SK-N-DZ (cell line): ENCODE data around the gene TAS2R4. TPM values are rescaled to one million over a fixed set of nuclear protein-coding genes. Genes with fewer than 3 reads are reported as not detected.
"Not testable (repeated sequence)": the region's sequence is repeated elsewhere in the genome, so short reads cannot be mapped to it uniquely, and the experiment has no call there.

Experiments used
- DNase-seq: peaks from one replicate; pipeline ENCODE4 v3.0.0-alpha.2; 2015; ENCODE audit warnings: low spot score
- polyA plus RNA-seq, 2 experiments: library from polyadenylated mRNA; depleted of rRNA; stranded (reverse); fragments of >200 nt; gene quantifications; 2 replicates each; pipeline ENCODE4 v1.2.3, GENCODE V29; 2014

The TAS2R4 gene, protein sequence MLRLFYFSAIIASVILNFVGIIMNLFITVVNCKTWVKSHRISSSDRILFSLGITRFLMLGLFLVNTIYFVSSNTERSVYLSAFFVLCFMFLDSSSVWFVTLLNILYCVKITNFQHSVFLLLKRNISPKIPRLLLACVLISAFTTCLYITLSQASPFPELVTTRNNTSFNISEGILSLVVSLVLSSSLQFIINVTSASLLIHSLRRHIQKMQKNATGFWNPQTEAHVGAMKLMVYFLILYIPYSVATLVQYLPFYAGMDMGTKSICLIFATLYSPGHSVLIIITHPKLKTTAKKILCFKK
- polyA plus RNA-seq (2014; cell fraction: cytosol; rRNA removed): 0.15 TPM in 1 of 2 replicates, not detected in the other
- polyA plus RNA-seq (2014; cell fraction: nucleus; rRNA removed): 0.41 and 0.62 TPM in 2 replicates

DNA sequence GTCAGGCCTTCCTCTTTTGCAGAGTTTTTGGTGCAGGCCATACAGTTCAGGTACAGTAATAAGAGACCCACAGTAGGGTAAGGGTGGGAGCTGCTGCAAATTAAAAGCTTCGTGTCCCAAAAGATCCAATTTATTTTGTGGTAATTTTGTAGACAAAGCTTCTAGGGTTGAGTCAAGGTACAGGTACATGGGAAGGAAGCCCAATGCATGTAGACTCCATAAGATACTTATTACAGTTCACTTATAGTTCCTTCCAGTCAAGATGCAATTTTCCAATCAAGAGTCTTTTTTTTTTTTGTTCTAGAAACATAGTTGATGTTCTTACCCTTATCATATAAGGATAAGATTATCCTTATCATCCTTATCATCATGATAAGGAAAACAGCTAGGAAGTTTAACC is at the start of gene TAS2R4:
Gene TAS2R4 (plus strand): TSS at position 301 of the 400 bp plus-strand sequence. CDS start 1,815 bp downstream, outside the sequence.
- no peak for DNase-seq

DNA sequence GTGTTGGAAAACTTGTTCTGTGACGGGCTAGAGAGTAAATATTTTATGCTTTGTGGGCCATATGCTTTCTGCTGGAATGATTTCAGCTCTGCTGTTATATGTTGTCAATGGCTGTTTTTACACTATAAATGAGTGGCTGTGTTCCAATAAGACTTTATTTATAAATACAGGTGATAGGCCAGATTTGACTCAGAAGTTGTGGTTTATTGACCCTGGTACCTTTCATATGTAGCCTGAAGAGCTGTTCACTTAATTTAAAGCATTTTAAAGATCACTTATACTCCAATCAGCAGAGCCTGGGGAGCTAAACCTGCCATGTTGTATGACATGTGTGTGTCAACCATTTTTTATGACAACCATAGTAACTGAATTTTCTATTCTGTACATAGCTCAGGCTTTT is 47.5 kb upstream of the TAS2R4 start:
- no peak for DNase-seq

DNA sequence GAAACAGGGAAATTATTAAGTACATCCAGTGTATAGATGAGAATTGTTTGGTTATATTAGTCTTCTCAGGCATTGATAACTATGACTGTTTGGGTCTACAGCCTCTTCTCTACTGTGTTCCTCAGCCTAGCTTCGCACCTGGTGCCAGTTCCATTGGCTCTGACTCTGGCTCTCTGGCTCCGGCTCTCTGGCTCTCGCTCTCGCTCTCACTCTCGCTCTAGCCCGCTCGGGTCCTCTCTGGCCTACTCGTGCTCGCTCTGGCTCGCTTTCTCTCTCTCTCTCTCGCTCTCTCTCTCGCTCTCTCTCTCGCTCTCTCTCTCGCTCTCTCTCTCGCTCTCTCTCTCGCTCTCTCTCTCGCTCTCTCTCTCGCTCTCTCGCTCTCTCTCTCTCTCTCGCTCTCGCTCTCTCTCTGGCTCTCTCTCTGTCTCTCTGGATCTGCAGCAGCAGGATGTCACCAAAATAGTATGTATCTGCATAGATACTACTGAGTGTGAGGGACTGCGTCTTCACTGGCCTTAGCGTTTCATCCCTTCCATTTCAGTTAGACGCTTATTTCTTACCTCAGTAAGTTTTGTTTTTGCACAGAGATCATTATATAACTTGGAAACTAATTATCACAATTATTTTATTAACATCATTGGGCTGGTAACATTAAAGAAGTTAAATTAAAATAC is 44.9 kb upstream of the TAS2R4 start:
- DNase-seq: no peak

DNA sequence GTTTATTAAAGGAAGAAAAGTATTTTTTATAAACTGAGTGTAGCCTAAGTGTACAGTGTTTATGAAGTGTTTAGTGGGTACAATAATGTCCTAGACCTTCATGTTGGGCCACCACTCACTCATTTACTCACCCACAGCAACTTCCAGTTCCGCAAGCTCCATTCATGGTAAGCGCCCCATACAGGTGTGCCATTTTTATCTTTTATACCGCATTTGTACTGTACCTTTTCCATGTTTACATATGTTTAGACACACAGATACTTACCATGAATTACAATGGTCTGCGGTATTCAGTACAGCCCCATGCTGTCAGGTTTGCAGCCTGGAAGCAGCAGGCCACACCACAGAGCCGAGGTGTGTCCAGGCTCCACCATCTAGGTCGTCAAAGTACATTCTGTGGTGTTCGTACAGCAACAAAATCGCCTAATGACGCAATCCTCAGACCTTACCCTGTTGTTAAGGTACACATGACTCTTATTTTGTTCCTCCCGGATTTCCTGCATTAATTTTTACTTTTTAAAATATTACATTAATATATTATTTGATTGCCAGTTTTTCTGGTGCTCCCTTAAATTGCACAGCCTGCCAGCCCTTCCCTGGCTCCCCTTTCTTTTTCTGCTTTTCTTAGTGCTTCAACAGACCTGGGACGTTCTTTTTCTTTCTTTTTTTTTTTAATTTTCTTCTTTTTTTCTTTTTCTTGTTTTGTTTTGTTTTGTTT is 39.2 kb upstream of the TAS2R4 start:
- DNase-seq: peak; percentile 12

DNA sequence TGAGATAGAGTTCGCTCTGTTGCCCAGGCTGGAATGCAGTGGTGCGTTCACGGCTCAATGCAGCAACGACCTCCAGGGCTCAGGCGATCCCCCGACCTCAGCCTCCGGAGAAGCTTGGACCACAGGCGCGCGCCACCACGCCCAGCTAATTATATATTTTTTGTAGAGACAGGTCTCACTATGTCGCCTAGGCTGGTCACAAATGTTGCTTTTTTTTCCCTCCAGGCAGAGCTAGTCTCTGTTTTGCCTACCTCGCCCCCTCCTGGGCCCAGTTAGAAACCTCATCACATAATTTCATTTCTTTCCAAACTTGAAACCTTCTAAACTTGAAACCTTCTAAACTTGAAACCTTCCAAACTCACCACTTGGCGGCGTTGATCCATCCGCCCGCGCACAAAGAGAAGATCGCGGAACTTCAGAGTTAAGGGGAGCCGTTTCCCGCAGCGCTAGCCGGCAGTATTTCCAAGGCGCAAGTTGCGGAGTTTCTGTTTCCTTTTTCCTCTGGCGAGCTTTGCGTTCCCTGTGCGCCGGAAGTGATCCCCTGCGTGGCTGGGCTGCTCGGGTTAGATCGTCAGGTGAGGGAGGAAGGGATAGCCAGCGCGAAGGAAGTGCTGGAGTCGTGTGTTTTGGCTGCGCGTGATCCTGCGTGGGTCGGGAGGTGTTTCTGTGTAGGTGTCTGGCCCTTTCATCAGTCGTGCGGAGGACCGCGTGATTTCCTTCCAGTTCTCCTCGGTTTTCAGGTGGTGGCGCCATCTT is 38.5 kb upstream of the TAS2R4 start, which contains the start of gene SSBP1:
Gene SSBP1 (plus strand): TSS at position 523 of the 756 bp plus-strand sequence. CDS start 809 bp downstream, outside the sequence.
- DNase-seq: peak; percentile 97

DNA sequence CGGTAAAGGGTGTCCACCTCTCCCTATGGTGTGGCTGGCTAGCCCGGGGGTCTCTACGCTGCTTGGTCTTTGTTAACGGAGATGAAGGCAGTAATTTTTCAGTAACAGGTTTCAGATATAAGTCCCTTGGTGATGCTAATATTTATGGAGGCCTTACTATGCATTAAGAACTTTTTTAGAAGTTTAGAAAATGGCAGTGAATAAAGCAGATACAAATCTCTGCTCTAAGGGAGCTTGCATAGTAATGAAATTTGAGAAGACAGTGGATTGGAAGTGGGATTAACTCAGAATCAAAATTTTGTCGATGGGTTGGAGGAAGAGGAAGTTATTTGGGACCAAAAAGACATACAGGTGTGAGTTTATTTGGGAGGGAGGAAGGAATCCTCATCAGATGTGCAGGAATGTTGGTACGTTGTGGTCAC is 37.9 kb upstream of the TAS2R4 start:
- DNase-seq: no peak

DNA sequence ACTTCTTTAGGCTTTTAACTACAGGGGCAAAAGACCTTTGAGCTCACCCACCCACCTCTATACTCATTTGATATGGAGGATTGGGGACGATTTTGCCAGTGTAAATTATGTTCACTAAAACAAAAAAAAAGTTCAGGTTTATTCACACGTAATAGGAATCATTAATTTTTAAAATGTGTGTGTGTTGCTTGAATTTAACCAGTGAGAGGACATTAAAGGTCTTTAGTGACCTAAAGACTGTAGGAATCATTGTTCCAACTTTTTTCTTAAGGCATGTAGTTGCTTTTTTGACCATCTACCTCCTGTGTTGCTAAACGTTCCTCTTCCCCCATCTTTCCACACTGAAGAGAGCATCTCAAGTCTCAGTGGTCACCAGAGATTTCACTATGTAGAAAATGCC is 37.2 kb upstream of the TAS2R4 start:
- no peak for DNase-seq

DNA sequence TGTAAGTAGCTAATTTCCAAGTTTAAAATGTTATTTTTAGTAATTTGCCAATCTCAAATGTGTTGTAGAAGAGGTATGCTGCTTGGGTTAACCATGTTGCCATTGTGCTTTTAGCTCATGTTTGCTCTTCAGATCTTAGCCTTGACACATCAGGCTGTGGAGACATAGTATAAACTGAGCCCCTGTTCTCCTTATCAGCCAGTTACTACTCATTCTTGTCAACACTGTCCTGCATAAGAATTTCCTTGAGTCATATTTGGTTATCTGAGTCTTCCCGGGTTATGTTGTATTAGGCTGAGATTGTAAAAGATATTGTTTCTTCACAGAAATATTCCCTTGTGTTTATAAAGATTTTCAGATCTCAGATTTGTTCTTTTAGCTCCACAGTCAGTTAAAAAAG is 34.2 kb upstream of the TAS2R4 start:
- no peak for DNase-seq

DNA sequence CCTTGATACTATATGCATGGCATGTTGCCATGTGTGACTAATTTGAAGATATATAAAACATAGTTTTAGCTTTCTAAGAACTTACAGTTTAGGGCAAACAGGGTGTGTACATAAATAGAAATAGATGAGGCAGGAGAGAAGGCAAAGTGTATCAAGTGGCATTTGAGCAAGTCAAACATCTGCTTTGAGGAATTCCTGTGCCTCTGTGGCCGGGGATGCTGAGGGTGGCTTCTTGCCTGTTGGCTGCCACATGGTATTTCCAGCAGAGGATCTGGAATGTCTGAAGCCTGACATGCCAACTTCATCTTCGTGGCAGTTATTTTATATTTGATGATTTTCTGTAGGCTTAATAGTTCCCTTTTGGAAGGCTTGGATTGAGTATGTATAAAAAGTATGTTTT is 32.3 kb upstream of the TAS2R4 start:
- DNase-seq: no peak

DNA sequence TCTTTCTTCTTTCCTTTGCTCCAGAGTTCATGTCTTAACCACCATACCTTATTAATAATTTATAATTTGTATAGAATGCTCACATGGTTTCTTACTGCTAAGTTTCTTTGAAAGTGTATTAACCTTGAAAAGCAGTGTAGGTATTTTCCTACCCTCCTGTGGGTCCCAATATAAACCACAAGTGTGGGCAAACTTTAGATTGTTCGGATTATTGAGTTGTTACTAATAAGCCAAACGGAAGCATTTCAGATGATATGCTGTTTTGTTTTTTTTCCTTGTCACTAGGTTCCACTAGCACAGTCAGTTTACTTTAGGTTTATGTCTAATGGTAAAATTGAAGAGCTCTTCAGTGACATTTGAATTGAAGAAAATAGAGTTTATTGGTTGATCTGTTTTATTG is 28.1 kb upstream of the TAS2R4 start:
- no peak for DNase-seq

DNA sequence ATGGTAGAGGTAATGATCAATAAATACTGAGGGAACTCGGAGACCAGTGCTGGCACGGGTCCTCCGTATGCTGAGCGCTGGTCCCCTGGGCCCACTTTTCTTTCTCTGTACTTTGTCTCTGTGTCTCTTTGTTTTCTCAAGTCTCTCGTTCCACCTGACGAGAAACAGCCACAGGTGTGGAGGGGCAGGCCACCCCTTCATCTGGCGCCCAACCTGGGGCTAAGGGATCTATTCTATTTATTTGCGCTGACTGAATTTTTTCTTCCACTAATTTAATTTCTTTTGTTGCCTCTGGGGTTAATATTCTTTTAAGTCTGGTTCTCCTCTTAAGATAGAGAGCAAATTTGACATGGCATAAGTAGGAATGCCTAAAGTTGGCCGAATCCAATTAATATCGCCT is 24.6 kb upstream of the TAS2R4 start:
- DNase-seq: not testable (repeated sequence)

DNA sequence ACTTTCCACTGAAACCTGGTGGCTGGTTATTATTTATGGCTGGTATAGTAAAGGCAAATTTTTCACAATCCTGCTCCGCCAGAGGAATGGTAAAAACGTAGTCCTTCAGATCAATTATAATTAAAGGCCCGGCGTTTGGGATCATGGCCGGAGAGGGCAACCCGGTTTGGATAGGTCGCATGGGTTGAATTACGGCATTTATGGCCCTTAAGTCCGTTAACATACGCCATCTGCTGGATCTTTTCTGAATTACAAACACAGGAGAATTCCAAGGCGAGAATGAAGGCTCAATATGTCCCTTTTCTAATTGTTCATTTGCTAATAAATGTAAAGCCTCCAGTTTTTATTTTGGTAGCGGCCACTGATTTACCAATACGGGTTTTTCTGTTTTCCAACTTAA is 23.8 kb upstream of the TAS2R4 start:
- no peak for DNase-seq

DNA sequence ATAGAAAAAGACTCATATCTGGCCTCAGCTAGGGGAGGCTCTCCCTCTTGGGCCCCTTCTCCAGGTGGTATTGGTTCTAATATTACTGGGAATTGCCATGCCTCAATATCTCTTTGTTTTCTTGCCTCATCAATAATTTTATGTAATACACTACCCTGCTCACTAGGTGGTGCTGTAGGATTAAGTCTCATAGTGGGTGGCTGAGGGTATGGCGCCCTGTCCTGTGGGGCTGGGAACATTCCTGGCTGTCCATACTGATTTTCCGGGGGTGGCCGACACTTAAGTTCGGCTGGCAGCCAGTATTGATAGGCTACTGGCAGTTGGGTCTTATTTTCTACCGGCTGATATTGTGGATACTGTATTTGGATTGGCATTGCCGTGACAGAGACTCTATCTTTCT is 21.5 kb upstream of the TAS2R4 start:
- DNase-seq: peak; percentile 43

DNA sequence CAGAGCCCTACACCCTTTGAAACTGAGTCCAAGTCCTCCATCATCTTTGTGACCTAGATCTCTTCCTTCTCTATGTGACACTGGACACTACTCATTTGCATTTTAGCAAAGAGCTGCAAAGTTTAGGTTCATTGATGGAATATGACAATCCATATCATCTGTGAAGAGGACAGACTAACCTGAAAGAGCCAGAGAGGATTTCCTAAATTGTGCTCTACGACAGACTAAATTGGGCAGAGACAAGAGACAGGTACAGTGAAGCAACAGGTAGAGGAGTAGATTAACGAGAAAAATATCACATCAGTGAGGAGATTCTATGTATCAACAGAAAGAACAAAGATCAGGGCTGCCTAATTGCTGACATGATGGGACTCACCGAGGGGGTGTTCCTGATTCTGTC is 12.7 kb upstream of the TAS2R4 start, which contains the start of gene TAS2R3:
Gene TAS2R3 (plus strand): TSS at position 301 of the 400 bp plus-strand sequence. CDS start 62 bp downstream, at position 363.
- no peak for DNase-seq

DNA sequence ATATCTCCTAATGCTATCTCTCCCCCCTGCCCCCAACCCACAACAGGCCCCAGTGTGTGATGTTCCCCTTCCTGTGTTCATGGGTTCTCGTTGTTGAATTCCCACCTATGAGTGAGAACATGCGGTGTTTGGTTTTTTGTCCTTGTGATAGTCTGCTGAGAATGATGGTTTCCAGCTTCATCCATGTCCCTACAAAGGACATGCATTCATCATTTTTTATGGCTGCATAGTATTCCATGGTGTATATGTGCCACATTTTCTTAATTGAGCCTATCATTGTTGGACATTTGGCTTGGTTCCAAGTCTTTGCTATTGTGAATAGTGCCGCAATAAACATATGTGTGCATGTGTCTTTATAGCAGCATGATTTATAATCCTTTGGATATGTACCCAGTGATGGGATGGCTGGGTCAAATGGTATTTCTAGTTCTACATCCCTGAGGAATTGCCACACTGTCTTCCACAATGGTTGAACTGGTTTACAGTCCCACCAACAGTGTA is 6.3 kb upstream of the TAS2R4 start:
- DNase-seq: not testable (repeated sequence)

DNA sequence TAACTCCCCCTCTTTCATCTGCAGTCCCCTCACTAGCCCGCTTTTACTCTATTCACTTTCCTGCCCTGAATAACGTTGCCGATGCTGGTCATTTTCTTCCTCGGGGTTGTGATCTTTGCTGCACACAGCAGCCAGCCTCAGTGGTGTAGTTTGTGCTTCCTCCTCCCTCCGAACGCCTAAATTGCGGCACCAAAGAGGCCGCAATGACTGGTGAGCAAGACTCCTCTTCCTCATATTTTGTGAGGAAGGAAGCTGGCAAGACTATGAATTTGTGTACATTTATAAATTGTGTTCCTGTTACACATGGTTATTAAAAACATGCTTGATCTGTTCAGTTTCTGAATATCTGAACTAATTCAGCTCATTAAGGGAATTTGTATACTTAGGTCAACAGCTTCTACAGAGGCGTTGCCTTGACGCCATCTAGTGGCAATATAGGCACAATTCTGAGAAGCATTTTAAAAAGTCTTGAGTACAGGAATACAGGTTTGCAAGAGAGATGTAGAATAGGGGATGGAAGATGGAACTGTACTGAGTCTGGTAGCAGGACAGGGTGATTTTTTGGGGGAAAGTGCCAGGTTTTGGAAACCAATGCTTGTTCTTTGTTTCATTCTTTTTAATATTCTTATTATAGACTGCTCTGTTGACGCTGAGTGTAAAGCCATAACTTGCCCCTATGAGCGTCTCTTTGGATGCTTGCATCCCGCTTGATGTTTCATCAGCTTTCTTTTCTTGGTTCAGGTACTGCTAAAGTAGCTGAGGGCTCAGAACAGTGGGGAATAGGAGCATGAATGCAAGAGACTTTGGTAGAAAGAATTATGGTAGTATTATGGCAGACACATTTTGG is 9.5 kb downstream of the TAS2R4 start:
- DNase-seq: peak; percentile 47

DNA sequence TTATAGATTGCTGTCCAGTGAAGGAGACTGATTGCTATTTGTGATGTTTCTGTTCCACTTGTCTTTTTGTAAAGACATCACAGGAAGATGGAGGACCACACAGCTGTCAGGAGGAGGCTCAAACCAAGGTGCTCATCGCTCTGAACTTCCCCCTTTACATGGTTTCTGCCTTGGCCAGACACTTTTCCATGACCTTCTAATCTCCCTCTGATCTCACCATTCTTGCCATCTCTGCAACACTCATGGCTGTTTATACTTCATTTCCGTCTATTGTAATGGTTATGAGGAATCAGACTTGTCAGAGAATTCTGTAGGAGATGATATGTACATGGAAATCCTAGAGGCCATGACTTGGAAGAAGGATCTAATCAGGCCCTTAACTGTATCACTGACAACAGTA is 11.8 kb downstream of the TAS2R4 start:
- no peak for DNase-seq

DNA sequence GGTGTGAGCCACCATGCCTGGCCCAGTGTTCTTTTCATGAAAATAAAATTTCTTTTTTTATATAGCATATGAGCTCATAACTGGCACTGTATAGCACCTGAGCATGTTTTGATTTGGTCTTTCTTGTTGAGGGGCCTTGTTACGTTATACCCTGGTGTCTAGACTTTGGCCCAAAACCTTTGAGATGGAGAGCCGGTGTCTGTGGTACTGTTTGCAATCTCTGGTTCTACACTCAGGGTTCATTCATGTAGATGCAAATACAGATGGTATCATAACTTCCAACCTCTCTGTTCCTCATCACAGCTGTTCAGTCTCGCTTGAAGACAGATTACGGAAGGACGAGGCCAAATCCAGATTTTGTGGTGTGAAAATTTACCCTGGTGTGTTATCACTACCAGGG is 13.4 kb downstream of the TAS2R4 start, which contains the start of gene TAS2R5:
Gene TAS2R5 (plus strand): TSS at position 301 of the 400 bp plus-strand sequence. CDS start 145 bp downstream, outside the sequence.
- DNase-seq: no peak

DNA sequence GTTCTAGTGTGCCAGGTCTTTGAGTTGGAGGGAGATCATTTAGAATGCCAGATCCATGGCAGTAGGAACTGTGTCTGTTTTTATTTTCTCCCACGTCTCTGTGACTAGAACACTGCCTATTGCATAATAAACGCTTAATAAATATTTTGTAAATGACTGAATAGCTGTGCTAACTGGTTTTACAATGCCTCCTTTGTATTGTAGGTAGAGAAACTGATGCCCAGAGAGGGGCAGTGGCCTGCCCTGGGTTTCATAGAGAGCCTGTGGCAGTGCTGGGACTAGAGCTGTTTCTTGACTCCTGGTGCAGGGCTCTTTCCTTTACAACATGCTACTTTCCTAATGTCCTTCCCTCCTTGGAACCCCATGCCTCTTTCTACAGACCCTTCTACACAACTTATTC is 16.1 kb downstream of the TAS2R4 start:
- no peak for DNase-seq

DNA sequence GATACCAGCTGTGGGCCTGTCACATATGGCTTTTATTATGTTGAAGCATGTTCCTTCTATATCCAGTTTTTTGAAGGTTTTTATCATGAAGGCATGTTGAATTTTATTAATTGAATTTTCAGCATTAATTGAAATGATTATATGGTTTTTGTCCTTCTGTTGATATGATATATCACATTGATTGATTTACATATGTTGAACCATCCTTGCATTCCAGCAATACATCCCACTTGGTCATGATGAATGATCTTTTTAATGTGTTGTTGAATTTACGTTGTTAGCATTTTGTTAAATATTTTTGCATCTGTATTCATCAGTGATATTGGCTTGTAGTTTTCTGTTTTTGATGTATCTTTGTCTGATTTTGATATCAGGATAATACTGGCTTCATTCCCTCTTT is 43.6 kb downstream of the TAS2R4 start:
- no peak for DNase-seq
